ENCODE results near the gene DYTN. TPM values are rescaled to one million over a fixed set of nuclear protein-coding genes. Genes with fewer than 3 reads are reported as not detected.

DYTN gene
- total RNA-seq, 1 donor from 2014 or later, result not detected

GRCh38 chr2:206615417-206616089, 102.6 kb downstream of the DYTN start:
- H3K27me3 Mint-ChIP-seq (ENCODE audit: low read depth), result no peaks in the 10 kb centered on the region
- H3K4me1 Mint-ChIP-seq, result peaks cover 21% of the 10 kb centered on the region
- no peak overlapping the region for H3K27ac Mint-ChIP-seq (ENCODE audit: unreplicated experiment)

DNA sequence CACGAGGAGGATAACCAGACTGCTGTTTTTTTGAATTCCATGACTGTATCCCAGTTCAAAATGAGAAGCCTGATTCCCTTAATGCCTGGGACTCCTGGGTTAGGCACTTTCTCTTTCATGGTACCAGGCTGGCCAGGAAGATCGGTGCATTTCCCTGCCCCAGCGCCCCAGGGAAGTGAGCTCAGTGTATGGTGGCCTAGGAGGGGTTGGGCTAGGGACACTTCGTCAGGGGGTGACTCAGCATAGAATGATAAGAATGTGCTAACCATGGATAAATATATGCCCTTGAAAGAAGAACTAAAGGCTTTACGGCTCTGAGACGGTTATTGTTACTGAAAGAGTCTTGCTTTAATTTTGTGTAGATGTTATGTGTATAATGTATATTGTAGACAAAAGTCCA, 103.4 kb downstream of the DYTN start:
- Mint-ChIP-seq H3K4me1 (peaks cover 21% of the 10 kb centered on the region), H3K4me3 (no peak overlapping the region), H3K9me3 (no peaks in the 10 kb centered on the region), H3K27me3 (ENCODE audit: low read depth) (no peaks in the 10 kb centered on the region), H3K27ac (ENCODE audit: unreplicated experiment) (peak overlapping the region; percentile 13), H3K36me3 (ENCODE audit: low read depth) (peaks cover 3% of the 10 kb centered on the region)
- DNase-seq (ENCODE audit: low read depth, low spot score), result no peak
- TF ChIP-seq CTCF (conservative IDR thresholded peaks at IDR 0.05), result no peak

More at GRCh38 chr2:206615417-206616089, 102.6 kb downstream of the DYTN start:
- Mint-ChIP-seq H3K9me3 (no peaks in the 10 kb centered on the region), H3K4me3 (no peak overlapping the region), H3K36me3 (ENCODE audit: low read depth) (peaks cover 3% of the 10 kb centered on the region)
- no peak for TF ChIP-seq CTCF (conservative IDR thresholded peaks at IDR 0.05)
- DNase-seq (ENCODE audit: low read depth, low spot score), result no peak

DNA sequence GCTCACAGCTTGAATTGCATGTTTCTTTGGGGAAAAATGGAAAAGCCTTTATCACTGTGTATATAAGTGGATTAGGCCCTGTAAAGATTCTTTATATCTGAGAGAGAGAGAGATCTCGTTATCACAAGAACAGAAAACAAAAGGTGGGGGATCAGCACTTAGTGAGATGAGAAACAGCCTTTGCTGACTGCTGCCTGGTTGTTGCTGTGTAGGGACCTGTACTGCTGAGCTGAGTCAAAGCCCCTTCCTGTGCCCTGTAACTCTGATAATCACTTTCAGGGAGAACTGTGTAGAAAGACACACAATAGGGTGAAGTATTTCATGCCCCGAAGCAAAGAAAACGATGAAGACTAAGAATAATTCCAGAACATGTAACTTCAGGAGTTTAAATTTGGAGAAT, 106.5 kb downstream of the DYTN start:
- Mint-ChIP-seq H3K4me1 (no peaks in the 10 kb centered on the region), H3K9me3 (no peaks in the 10 kb centered on the region), H3K27me3 (ENCODE audit: low read depth) (no peaks in the 10 kb centered on the region), H3K36me3 (ENCODE audit: low read depth) (peaks cover 3% of the 10 kb centered on the region), H3K4me3 (no peak overlapping the region), H3K27ac (ENCODE audit: unreplicated experiment) (no peak overlapping the region)
- TF ChIP-seq CTCF (conservative IDR thresholded peaks at IDR 0.05), result no peak
- no peak for DNase-seq (ENCODE audit: low read depth, low spot score)

GRCh38 chr2:206611191-206611590, 107.0 kb downstream of the DYTN start:
- H3K9me3 Mint-ChIP-seq, result no peaks in the 10 kb centered on the region

DNA sequence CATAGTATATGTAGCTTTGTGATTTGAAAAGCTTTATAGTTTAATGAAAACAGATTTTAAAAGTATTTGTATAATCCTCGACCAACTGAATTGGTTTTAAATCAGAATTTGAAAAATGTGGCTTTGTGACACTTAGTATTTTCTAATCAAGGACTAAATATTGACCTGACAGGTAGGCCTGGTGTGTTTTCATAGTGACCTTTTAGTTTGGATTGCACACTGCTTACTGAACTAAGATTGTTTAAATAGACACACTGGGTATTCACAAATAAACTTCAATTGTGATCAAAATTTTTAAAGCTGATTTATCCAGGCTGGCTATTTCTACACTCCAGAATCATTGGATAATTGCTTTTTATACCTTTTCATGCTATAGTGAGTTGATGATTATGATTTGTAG, 107.7 kb downstream of the DYTN start:
- Mint-ChIP-seq H3K27ac (ENCODE audit: unreplicated experiment) (no peak overlapping the region), H3K9me3 (no peaks in the 10 kb centered on the region), H3K4me3 (no peak overlapping the region), H3K4me1 (no peaks in the 10 kb centered on the region), H3K36me3 (ENCODE audit: low read depth) (peaks cover 3% of the 10 kb centered on the region), H3K27me3 (ENCODE audit: low read depth) (no peaks in the 10 kb centered on the region)
- no peak for DNase-seq (ENCODE audit: low read depth, low spot score)
- no peak for TF ChIP-seq CTCF (conservative IDR thresholded peaks at IDR 0.05)

More at GRCh38 chr2:206611191-206611590, 107.0 kb downstream of the DYTN start:
- H3K36me3 Mint-ChIP-seq (ENCODE audit: low read depth), result peaks cover 3% of the 10 kb centered on the region
- no peak overlapping the region for H3K4me3 Mint-ChIP-seq
- no peaks in the 10 kb centered on the region for H3K4me1 Mint-ChIP-seq
- no peak for DNase-seq (ENCODE audit: low read depth, low spot score)
- no peaks in the 10 kb centered on the region for H3K27me3 Mint-ChIP-seq (ENCODE audit: low read depth)
- TF ChIP-seq CTCF (conservative IDR thresholded peaks at IDR 0.05), result no peak
- H3K27ac Mint-ChIP-seq (ENCODE audit: unreplicated experiment), result no peak overlapping the region
